Kidney glomerular epithelial cell (primary cell): Measurements from ENCODE around the gene TPRG1L.

Experiments
- DNase-seq: peaks from one replicate; lab custom pipeline; 2025; lab: John Stamatoyannopoulos, UW

TPRG1L gene

GRCh38 chr1:3645247-3645646 lies 20.4 kb downstream of the TPRG1L start:
- DNase-seq: no peak

GRCh38 chr1:3645666-3646355 lies 21.0 kb downstream of the TPRG1L start:
- no peak for DNase-seq

GRCh38 chr1:3646596-3646995 lies 21.8 kb downstream of the TPRG1L start:
- DNase-seq: no peak

- DNase-seq: peak; percentile 68
Observed at GRCh38 chr1:3649342-3650247, 24.8 kb downstream of the TPRG1L start, which contains the start of gene WRAP73. TSS of gene WRAP73 (minus strand) at chr1:3650103. CDS start at chr1:3649999, 104 bp downstream.

- no peak for DNase-seq
Observed at GRCh38 chr1:3650248-3651025, 25.6 kb downstream of the TPRG1L start.

- no peak for DNase-seq
Observed at GRCh38 chr1:3651026-3651929, 26.5 kb downstream of the TPRG1L start.

GRCh38 chr1:3651930-3652547 lies 27.2 kb downstream of the TPRG1L start, which contains the start of gene TP73:
TSS of gene TP73 (plus strand) at chr1:3652516. CDS start at chr1:3682366, 29,850 bp downstream.
- no peak for DNase-seq

- DNase-seq: no peak
Observed at GRCh38 chr1:3652548-3653285, 27.9 kb downstream of the TPRG1L start.

- DNase-seq: no peak
Observed at GRCh38 chr1:3653286-3653618, 28.4 kb downstream of the TPRG1L start.

GRCh38 chr1:3654549-3655281 lies 29.9 kb downstream of the TPRG1L start:
- DNase-seq: no peak

- DNase-seq: no peak
Observed at GRCh38 chr1:3656450-3657095, 31.8 kb downstream of the TPRG1L start.

- DNase-seq: no peak
Observed at GRCh38 chr1:3657096-3657475, 32.3 kb downstream of the TPRG1L start.

GRCh38 chr1:3657578-3658230 lies 32.9 kb downstream of the TPRG1L start:
- DNase-seq: no peak

GRCh38 chr1:3658231-3658615 lies 33.4 kb downstream of the TPRG1L start:
- no peak for DNase-seq

GRCh38 chr1:3659093-3659492 lies 34.3 kb downstream of the TPRG1L start:
- DNase-seq: no peak

- DNase-seq: no peak
Observed at GRCh38 chr1:3660704-3661103, 35.9 kb downstream of the TPRG1L start.

GRCh38 chr1:3661631-3662030 lies 36.8 kb downstream of the TPRG1L start:
- DNase-seq: no peak

- DNase-seq: no peak
Observed at GRCh38 chr1:3662080-3662671, 37.4 kb downstream of the TPRG1L start.
